HEK293 (cell line): Measurements from ENCODE around the gene CCDC51.

Source experiments
- CTCF ChIA-PET: fragments of 350-600 bp; formaldehyde crosslinking; extraction: SDS; loops from one replicate; lab custom pipeline; 2021; ENCODE audit warnings: antibody characterized with exemption; lab: Yijun Ruan, JAX
- POLR2A ChIA-PET: fragments of 300-600 bp; formaldehyde crosslinking; extraction: SDS; loops from one replicate; lab custom pipeline; 2020; ENCODE audit warnings: antibody characterized with exemption, inconsistent platforms; lab: Yijun Ruan, JAX
- H3K27ac ChIP-seq: fragments of 200-500 bp; sonication (Bioruptor generic); 2 replicates; pipeline ENCODE4 v1.5.1; 2014; ENCODE audit warnings: low read depth, low read length, control low read depth, inconsistent platforms; ENCODE audit errors: extremely low read depth
- H3K36me3 ChIP-seq, 2 experiments: fragments of 200-500 bp in 1 of 2; sonication (Bioruptor generic) in 1 of 2; 1 replicate in 1 of 2; 2 replicates in 1 of 2; pipeline ENCODE4 v1.5.1; 2014 to 2017; ENCODE audit warnings: inconsistent platforms in 2 of 2, low read length in 2 of 2; ENCODE audit not compliant: control insufficient read depth in 2 of 2, insufficient read depth in 1 of 2
- H3K4me1 ChIP-seq: fragments of 200-500 bp; sonication (Bioruptor generic); 2 replicates; pipeline ENCODE4 v1.5.1; 2014; ENCODE audit warnings: mild to moderate bottlenecking, low read length, inconsistent platforms; ENCODE audit not compliant: control insufficient read depth, insufficient read depth
- H3K4me3 ChIP-seq: 2 replicates; pipeline ENCODE4 v1.5.1; 2011; ENCODE audit warnings: low read depth, mild to moderate bottlenecking, control low read depth, low read length, moderate library complexity
- H3K9me3 ChIP-seq: fragments of 200-500 bp; sonication (Bioruptor generic); 2 replicates; pipeline ENCODE4 v1.5.1; 2014; ENCODE audit warnings: low read depth, low read length, inconsistent platforms; ENCODE audit not compliant: control insufficient read depth, insufficient read depth
- GLIS2 ChIP-seq: fragments of 450-650 bp; formaldehyde crosslinking; IDR thresholded peaks from 2 replicates; pipeline ENCODE4 v1.5.1; 2016; ENCODE audit warnings: missing biosample characterization, missing genetic modification characterization
- HOXA7 ChIP-seq: sonication (generic); formaldehyde crosslinking; IDR thresholded peaks from 2 replicates; pipeline ENCODE4 v1.8.1; 2022; ENCODE audit warnings: missing genetic modification reagents, borderline replicate concordance
- KLF17 ChIP-seq: fragments of 450-650 bp; formaldehyde crosslinking; IDR thresholded peaks from 2 replicates; pipeline ENCODE4 v1.5.1; 2016; ENCODE audit warnings: missing biosample characterization, missing genetic modification characterization
- OSR2 ChIP-seq: fragments of 450-650 bp; formaldehyde crosslinking; IDR thresholded peaks from 2 replicates; pipeline ENCODE4 v1.5.1; 2016; ENCODE audit warnings: missing biosample characterization, missing genetic modification characterization
- RBAK ChIP-seq: fragments of 450-650 bp; formaldehyde crosslinking; IDR thresholded peaks from 2 replicates; pipeline ENCODE4 v1.5.1; 2016; ENCODE audit warnings: missing biosample characterization, missing genetic modification characterization
- SALL2 ChIP-seq: fragments of 450-650 bp; formaldehyde crosslinking; IDR thresholded peaks from 2 replicates; pipeline ENCODE4 v1.5.0; 2017; ENCODE audit warnings: missing biosample characterization, mild to moderate bottlenecking, missing genetic modification characterization, borderline replicate concordance
- ZBTB11 ChIP-seq: fragments of 450-650 bp; formaldehyde crosslinking; conservative IDR thresholded peaks from 2 replicates; pipeline ENCODE4 v1.5.1; 2016; ENCODE audit warnings: low read depth, missing biosample characterization, missing genetic modification characterization
- ZNF132 ChIP-seq: fragments of 450-650 bp; formaldehyde crosslinking; IDR thresholded peaks from 2 replicates; pipeline ENCODE4 v1.5.1; 2017; ENCODE audit warnings: missing biosample characterization, missing genetic modification characterization, borderline replicate concordance
- ZNF138 ChIP-seq: fragments of 450-650 bp; formaldehyde crosslinking; IDR thresholded peaks from 2 replicates; pipeline ENCODE4 v1.5.1; 2016; ENCODE audit warnings: missing biosample characterization, missing genetic modification characterization, borderline replicate concordance
- ZNF16 ChIP-seq: fragments of 450-650 bp; formaldehyde crosslinking; IDR thresholded peaks from 2 replicates; pipeline ENCODE4 v1.5.1; 2016; ENCODE audit warnings: low read depth, missing biosample characterization, missing genetic modification characterization
- ZNF169 ChIP-seq: fragments of 450-650 bp; formaldehyde crosslinking; IDR thresholded peaks from 2 replicates; pipeline ENCODE4 v1.5.1; 2016; ENCODE audit warnings: missing biosample characterization, missing genetic modification characterization
- ZNF24 ChIP-seq: fragments of 450-650 bp; formaldehyde crosslinking; IDR thresholded peaks from 2 replicates; pipeline ENCODE4 v1.5.1; 2016; ENCODE audit warnings: missing biosample characterization, missing genetic modification characterization
- ZNF521 ChIP-seq: fragments of 450-650 bp; formaldehyde crosslinking; IDR thresholded peaks from 2 replicates; pipeline ENCODE4 v1.5.1; 2017; ENCODE audit warnings: missing biosample characterization, mild to moderate bottlenecking, missing genetic modification characterization
- ZNF549 ChIP-seq: fragments of 450-650 bp; IDR thresholded peaks from 2 replicates; pipeline ENCODE4 v1.5.1; 2018; ENCODE audit warnings: missing biosample characterization, missing genetic modification characterization, mild to moderate bottlenecking, inconsistent platforms, moderate library complexity
- ZNF629 ChIP-seq: fragments of 450-650 bp; formaldehyde crosslinking; IDR thresholded peaks from 2 replicates; pipeline ENCODE4 v1.5.1; 2017; ENCODE audit warnings: missing biosample characterization, missing genetic modification characterization
- ZNF660 ChIP-seq: fragments of 450-650 bp; IDR thresholded peaks from 2 replicates; pipeline ENCODE4 v1.5.1; 2018; ENCODE audit warnings: missing biosample characterization, mild to moderate bottlenecking, missing genetic modification characterization
- ZNF701 ChIP-seq: fragments of 450-650 bp; formaldehyde crosslinking; IDR thresholded peaks from 2 replicates; pipeline ENCODE4 v1.5.1; 2016; ENCODE audit warnings: missing biosample characterization, missing genetic modification characterization
- ZNF76 ChIP-seq: fragments of 450-650 bp; formaldehyde crosslinking; IDR thresholded peaks from 2 replicates; pipeline ENCODE4; 2016; ENCODE audit warnings: low read depth, missing biosample characterization, missing genetic modification characterization, borderline replicate concordance
- ZNF776 ChIP-seq: fragments of 450-650 bp; formaldehyde crosslinking; IDR thresholded peaks from 2 replicates; pipeline ENCODE4 v1.5.0; 2017; ENCODE audit warnings: missing biosample characterization, missing genetic modification characterization, borderline replicate concordance
- ZNF830 ChIP-seq: fragments of 450-650 bp; IDR thresholded peaks from 2 replicates; pipeline ENCODE4 v1.5.0; 2018; ENCODE audit warnings: missing biosample characterization, missing genetic modification characterization, low read depth, mild to moderate bottlenecking, moderate library complexity
- ZNF843 ChIP-seq: fragments of 450-650 bp; formaldehyde crosslinking; IDR thresholded peaks from 2 replicates; pipeline ENCODE4 v1.5.1; 2016; ENCODE audit warnings: missing biosample characterization, missing genetic modification characterization
- TF ChIP-seq, protein P1 (sequence below): fragments of 450-650 bp; formaldehyde crosslinking; IDR thresholded peaks from 2 replicates; pipeline ENCODE4 v1.5.1; 2016; ENCODE audit warnings: missing biosample characterization, missing genetic modification characterization
- TF ChIP-seq, protein P2 (sequence below): fragments of 450-650 bp; formaldehyde crosslinking; IDR thresholded peaks from 2 replicates; pipeline ENCODE4 v1.5.1; 2016; ENCODE audit warnings: missing biosample characterization, missing genetic modification characterization

Gene CCDC51

DNA sequence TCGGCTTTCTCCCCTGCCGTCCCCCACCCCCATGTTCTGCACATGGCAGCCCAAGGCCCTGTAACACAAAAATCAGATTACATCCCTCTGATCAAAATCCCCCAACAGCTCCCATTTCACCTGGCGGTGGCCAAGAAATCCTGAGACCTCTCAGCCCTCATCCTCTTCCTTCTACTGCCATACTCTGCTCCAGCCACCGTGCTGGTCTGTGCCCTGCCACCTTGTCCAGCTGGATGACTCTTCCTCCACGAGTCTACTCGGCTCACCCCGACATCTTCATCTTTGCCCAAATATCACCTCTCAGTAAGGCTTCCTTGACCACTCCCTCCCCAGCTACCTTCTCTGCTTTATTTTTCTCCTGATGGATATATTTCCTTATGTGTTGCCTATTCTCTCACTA, 3.1 kb downstream of the CCDC51 start:
- POLR2A ChIA-PET, result interaction anchor here (0.6 to 2.5 kb wide), 4 partner anchors 10 to 36 kb away, joined by 3 to 22 read pairs (median 9); partner anchors contain the start of gene ATRIP
- H3K9me3 ChIP-seq, result no peaks in the 10 kb centered on the region
- H3K27ac ChIP-seq, result no peak overlapping the region
- CTCF ChIA-PET, result interaction anchor here (0.6 to 5.9 kb wide), 40 partner anchors 9 to 574 kb away, joined by 3 to 238 read pairs (median 7); partner anchors contain the start of genes ATRIP, CDC25A, NME6 and SLC26A6
- H3K4me1 ChIP-seq, result no peaks in the 10 kb centered on the region
- H3K36me3 ChIP-seq, result peaks cover 5 to 34% of the 10 kb centered on the region in 2 experiments; a peak in 2 of 3 replicates
- TF ChIP-seq ZBTB11 (tag by site-specific recombination) (no peak), ZNF629 (tag by site-specific recombination) (no peak), ZNF132 (tag by site-specific recombination) (no peak), ZNF549 (tag by site-specific recombination) (no peak), OSR2 (no peak), ZNF24 (tag by site-specific recombination) (no peak), KLF17 (no peak), ZNF830 (no peak), ZNF843 (tag by site-specific recombination) (no peak)
- TF ChIP-seq, protein P1, sequence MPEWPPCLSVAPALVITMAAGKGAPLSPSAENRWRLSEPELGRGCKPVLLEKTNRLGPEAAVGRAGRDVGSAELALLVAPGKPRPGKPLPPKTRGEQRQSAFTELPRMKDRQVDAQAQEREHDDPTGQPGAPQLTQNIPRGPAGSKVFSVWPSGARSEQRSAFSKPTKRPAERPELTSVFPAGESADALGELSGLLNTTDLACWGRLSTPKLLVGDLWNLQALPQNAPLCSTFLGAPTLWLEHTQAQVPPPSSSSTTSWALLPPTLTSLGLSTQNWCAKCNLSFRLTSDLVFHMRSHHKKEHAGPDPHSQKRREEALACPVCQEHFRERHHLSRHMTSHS (tag by site-specific recombination), result no peak
- TF ChIP-seq, all 188 proteins: peak for 0
- H3K4me3 ChIP-seq, result no peak overlapping the region

GRCh38 chr3:48436477-48436787, 3.5 kb downstream of the CCDC51 start:
- POLR2A ChIA-PET, result interaction anchor here (1.0 to 2.5 kb wide), 5 partner anchors 10 to 120 kb away, joined by 4 to 22 read pairs (median 5); partner anchors contain the start of genes ATRIP and PFKFB4
- H3K36me3 ChIP-seq, result peaks cover under 1 to 34% of the 10 kb centered on the region in 2 experiments; a peak in 1 of 3 replicates
- CTCF ChIA-PET, result interaction anchor here (0.5 to 5.9 kb wide), 86 partner anchors 10 to 1402 kb away, joined by 3 to 238 read pairs (median 6); partner anchors contain the start of genes ATRIP, CAMP, CDC25A and NME6
- H3K4me3 ChIP-seq, result no peak overlapping the region
- no peaks in the 10 kb centered on the region for H3K4me1 ChIP-seq
- no peaks in the 10 kb centered on the region for H3K9me3 ChIP-seq
- H3K27ac ChIP-seq, result no peak overlapping the region
- TF ChIP-seq ZNF660 (tag by site-specific recombination) (no peak), SALL2 (tag by site-specific recombination) (no peak), ZNF16 (no peak), GLIS2 (tag by site-specific recombination) (no peak), ZNF138 (tag by site-specific recombination) (no peak), ZNF701 (no peak), ZNF76 (tag by site-specific recombination) (no peak), ZNF776 (tag by site-specific recombination) (no peak), ZBTB11 (tag by site-specific recombination) (no peak), ZNF521 (tag by site-specific recombination) (no peak), RBAK (tag by site-specific recombination) (no peak), ZNF169 (no peak), HOXA7 (no peak)
- TF ChIP-seq, protein P2, sequence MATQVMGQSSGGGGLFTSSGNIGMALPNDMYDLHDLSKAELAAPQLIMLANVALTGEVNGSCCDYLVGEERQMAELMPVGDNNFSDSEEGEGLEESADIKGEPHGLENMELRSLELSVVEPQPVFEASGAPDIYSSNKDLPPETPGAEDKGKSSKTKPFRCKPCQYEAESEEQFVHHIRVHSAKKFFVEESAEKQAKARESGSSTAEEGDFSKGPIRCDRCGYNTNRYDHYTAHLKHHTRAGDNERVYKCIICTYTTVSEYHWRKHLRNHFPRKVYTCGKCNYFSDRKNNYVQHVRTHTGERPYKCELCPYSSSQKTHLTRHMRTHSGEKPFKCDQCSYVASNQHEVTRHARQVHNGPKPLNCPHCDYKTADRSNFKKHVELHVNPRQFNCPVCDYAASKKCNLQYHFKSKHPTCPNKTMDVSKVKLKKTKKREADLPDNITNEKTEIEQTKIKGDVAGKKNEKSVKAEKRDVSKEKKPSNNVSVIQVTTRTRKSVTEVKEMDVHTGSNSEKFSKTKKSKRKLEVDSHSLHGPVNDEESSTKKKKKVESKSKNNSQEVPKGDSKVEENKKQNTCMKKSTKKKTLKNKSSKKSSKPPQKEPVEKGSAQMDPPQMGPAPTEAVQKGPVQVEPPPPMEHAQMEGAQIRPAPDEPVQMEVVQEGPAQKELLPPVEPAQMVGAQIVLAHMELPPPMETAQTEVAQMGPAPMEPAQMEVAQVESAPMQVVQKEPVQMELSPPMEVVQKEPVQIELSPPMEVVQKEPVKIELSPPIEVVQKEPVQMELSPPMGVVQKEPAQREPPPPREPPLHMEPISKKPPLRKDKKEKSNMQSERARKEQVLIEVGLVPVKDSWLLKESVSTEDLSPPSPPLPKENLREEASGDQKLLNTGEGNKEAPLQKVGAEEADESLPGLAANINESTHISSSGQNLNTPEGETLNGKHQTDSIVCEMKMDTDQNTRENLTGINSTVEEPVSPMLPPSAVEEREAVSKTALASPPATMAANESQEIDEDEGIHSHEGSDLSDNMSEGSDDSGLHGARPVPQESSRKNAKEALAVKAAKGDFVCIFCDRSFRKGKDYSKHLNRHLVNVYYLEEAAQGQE (tag by site-specific recombination), result no peak
